ENCODE results near the gene LRPAP1.

LRPAP1 gene

DNA sequence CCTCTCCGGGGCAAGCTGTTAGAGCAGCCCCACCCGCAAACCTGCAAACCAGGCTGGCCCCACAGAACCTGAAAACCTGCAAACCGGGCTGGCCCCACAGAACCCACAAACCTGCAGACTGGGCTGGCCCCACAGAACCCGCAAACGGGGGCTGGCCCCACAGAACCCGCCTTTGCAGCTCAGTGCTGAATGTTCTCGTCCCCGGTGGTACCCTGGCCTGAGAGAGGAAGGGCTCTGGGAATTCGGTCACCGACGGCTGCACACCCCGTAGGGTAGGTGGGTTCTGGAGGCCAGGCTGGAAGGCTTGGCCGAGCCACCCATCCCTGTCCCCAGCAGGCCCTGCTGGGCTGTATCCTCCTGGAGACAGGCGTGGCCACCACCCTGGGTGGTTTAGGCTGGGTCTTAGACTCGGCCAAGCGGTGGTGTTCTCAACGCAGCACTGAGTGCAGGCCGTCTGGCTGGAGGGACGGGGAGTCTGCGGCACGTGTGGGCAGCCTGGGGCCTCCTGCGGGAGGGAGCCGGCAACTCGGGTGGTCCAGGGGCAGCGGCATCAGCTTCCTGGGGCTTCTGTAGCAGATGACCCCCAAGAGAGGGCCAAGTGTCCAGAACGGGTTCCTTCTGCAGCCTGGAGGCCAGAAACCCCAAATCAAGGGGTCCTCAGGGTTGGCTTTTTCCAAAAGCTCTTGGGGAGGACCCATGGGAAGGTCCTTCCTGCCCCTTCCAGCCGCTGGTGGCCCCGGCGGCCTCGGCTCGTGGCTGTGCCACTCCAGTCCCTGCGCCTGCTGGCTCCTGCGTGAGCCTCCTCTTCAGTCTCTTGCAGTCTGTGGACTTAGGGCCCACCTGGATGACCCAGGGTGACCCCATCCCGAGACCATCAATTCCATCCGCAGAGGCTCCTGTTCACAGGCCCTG is 53.5 kb downstream of the LRPAP1 start:
- Histone ChIP-seq H3K9ac (ENCODE audit: low read length) (no peak overlapping the region), H2AK5ac (ENCODE audit: low read length, severe bottlenecking) (peak overlapping the region; percentile 31), H2BK5ac (ENCODE audit: low read depth, low read length, poor library complexity, severe bottlenecking) (no peak overlapping the region), H3K4me3 (ENCODE audit: insufficient read depth in 1 of 2, low read depth in 1 of 2, low read length in 2 of 2) (no peak overlapping the region), H3K4ac (ENCODE audit: low read depth in 1 of 2, low read length in 2 of 2) (no peak overlapping the region), H2BK12ac (ENCODE audit: low read length in 2 of 2) (no peak overlapping the region), H3K4me1 (ENCODE audit: control insufficient read depth, insufficient read depth, low read depth, low read length) (peaks cover 43% of the 10 kb centered on the region), H3K79me1 (replicated peaks; ENCODE audit: low read length, poor library complexity, severe bottlenecking) (no peaks in the 10 kb centered on the region), H3K27ac (ENCODE audit: low read length, poor library complexity, severe bottlenecking) (no peak overlapping the region), H3K9me3 (ENCODE audit: control insufficient read depth, low read length) (no peaks in the 10 kb centered on the region), H3K18ac (ENCODE audit: low read depth in 1 of 2, low read length in 2 of 2) (no peak overlapping the region), H2AFZ (ENCODE audit: low read depth, low read length) (no peak overlapping the region), H3K14ac (ENCODE audit: low read length in 2 of 2) (no peak overlapping the region), H3K4me2 (ENCODE audit: low read length, poor library complexity, severe bottlenecking) (no peak overlapping the region), H2BK120ac (ENCODE audit: low read depth, low read length) (no peak overlapping the region), H4K8ac (ENCODE audit: low read length) (no peak overlapping the region), H3K27me3 (ENCODE audit: control insufficient read depth in 1 of 2, insufficient read depth in 1 of 2, low read length in 2 of 2) (peaks cover 12 to 71% of the 10 kb centered on the region in 2 experiments), H3K36me3 (ENCODE audit: control insufficient read depth in 1 of 2, insufficient read depth in 2 of 2, low read depth in 1 of 2, low read length in 2 of 2) (no peaks in the 10 kb centered on the region), H3K23ac (ENCODE audit: low read length in 2 of 2) (no peak overlapping the region), H4K91ac (ENCODE audit: low read length) (no peak overlapping the region), H2BK15ac (ENCODE audit: low read depth, poor library complexity, severe bottlenecking) (no peak overlapping the region)
- 83% methylated on average over 35 of the region's 35 CpGs for WGBS
- no peak for DNase-seq

DNA sequence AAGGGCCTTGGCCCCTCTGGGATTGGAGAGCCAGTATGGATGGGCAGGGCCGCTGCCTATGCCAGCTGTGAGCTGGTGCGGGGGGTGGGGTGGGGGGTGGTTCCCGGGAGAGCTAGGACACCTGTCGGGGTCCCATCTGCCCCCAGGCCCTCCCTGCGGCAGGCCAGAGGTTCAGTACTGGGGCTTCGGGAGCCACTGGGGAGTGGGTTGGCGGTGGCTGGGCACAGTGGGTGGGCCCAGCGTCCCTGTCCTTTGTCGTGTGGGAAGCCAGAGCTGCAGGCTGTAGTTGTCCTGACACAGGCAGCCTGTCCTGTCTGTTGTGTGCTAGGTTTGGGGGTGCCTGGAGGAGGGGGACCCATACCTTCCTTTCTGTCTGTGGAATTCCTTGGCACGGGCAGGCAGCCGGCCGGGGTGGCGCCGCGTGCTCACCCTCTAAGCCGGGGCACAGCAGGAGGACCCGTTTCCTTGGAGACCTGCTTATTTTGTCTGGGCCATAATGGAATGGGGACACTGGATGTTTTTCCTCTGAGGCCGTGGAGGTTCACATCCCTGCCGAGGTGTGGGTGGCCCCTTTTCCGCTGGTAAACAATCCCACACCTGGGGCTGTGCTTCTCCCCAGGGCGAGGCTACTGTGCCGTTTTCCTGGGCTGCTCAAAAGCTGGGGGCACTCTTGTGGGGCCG is 54.3 kb downstream of the LRPAP1 start:
- H4K91ac ChIP-seq (ENCODE audit: low read length) = no peak overlapping the region
- 80% methylated on average over 22 of the region's 23 CpGs for WGBS

DNA sequence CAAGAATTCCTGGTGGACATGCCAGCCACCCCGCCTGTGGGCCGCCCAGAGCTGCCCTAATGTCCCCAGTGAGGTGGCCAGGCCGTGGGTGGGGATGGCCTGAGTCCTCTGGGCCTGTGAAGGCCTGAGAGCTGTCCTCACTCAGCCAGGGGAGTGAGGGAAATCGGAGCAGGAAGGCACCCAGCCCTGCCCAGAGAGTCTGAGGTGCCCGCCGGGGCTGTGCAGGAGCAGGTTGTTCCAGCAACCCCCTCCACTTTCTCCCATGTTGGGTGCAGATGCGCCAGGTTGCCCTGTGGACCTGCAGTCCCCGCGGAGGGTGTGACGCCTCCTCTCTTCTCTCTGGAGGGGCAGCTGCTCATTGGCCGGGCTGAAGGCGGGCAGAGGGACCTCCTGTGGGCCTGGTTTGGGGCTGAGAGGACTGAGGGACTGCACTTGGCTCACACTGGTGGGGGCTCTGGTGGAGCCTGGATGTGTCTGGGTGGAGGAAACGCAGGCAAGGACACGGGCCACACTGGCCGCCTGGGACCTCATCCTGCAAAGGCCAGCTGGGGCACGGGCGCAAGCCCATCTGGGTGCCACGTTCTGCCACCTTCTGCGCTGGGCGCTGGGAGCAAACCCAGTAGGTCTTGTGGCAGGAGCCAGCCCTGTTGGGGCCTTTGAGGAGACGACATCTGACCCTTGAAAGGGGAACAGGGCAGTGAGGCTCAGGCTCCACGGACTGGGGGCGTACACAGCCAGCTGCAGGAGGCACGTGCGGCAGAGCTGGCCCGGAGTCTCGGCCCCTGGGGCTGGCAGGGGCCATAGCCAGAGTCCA is 55.1 kb downstream of the LRPAP1 start:
- H3K79me1 ChIP-seq (replicated peaks; ENCODE audit: low read length, poor library complexity, severe bottlenecking) = no peaks in the 10 kb centered on the region
- H3K4me3 ChIP-seq (ENCODE audit: insufficient read depth in 1 of 2, low read depth in 1 of 2, low read length in 2 of 2) = no peak overlapping the region
- H3K27ac ChIP-seq (ENCODE audit: low read length, poor library complexity, severe bottlenecking) = no peak overlapping the region
- no peak overlapping the region for H3K9ac ChIP-seq (ENCODE audit: low read length)
- peaks cover 34% of the 10 kb centered on the region for H3K4me1 ChIP-seq (ENCODE audit: control insufficient read depth, insufficient read depth, low read depth, low read length)
- H2BK12ac ChIP-seq (ENCODE audit: low read length in 2 of 2) = no peak overlapping the region
- H4K8ac ChIP-seq (ENCODE audit: low read length) = no peak overlapping the region
- H3K36me3 ChIP-seq (ENCODE audit: control insufficient read depth in 1 of 2, insufficient read depth in 2 of 2, low read depth in 1 of 2, low read length in 2 of 2) = no peaks in the 10 kb centered on the region
- peak overlapping the region; percentile 5 for H4K91ac ChIP-seq (ENCODE audit: low read length)
- no peak overlapping the region for H3K4ac ChIP-seq (ENCODE audit: low read depth in 1 of 2, low read length in 2 of 2)
- H3K9me3 ChIP-seq (ENCODE audit: control insufficient read depth, low read length) = no peaks in the 10 kb centered on the region
- H3K18ac ChIP-seq (ENCODE audit: low read depth in 1 of 2, low read length in 2 of 2) = no peak overlapping the region
- no peak overlapping the region for H3K23ac ChIP-seq (ENCODE audit: low read length in 2 of 2)
- no peak overlapping the region for H2AFZ ChIP-seq (ENCODE audit: low read depth, low read length)
- H2BK5ac ChIP-seq (ENCODE audit: low read depth, low read length, poor library complexity, severe bottlenecking) = no peak overlapping the region
- no peak overlapping the region for H3K14ac ChIP-seq (ENCODE audit: low read length in 2 of 2)
- H2AK5ac ChIP-seq (ENCODE audit: low read length, severe bottlenecking) = no peak overlapping the region
- no peak overlapping the region for H2BK15ac ChIP-seq (ENCODE audit: low read depth, poor library complexity, severe bottlenecking)
- H2BK120ac ChIP-seq (ENCODE audit: low read depth, low read length) = no peak overlapping the region
- WGBS = 82% methylated on average over 25 of the region's 27 CpGs
- peaks cover 14 to 64% of the 10 kb centered on the region in 2 experiments for H3K27me3 ChIP-seq (ENCODE audit: control insufficient read depth in 1 of 2, insufficient read depth in 1 of 2, low read length in 2 of 2)
- no peak overlapping the region for H3K4me2 ChIP-seq (ENCODE audit: low read length, poor library complexity, severe bottlenecking)
- no peak for DNase-seq

More for the DNA sequence above, 54.3 kb downstream of the LRPAP1 start:
- Histone ChIP-seq H2AFZ (ENCODE audit: low read depth, low read length) (no peak overlapping the region), H3K14ac (ENCODE audit: low read length in 2 of 2) (no peak overlapping the region), H2BK120ac (ENCODE audit: low read depth, low read length) (no peak overlapping the region), H3K4ac (ENCODE audit: low read depth in 1 of 2, low read length in 2 of 2) (no peak overlapping the region), H3K4me1 (ENCODE audit: control insufficient read depth, insufficient read depth, low read depth, low read length) (peaks cover 37% of the 10 kb centered on the region), H2BK15ac (ENCODE audit: low read depth, poor library complexity, severe bottlenecking) (no peak overlapping the region), H3K9ac (ENCODE audit: low read length) (no peak overlapping the region), H3K36me3 (ENCODE audit: control insufficient read depth in 1 of 2, insufficient read depth in 2 of 2, low read depth in 1 of 2, low read length in 2 of 2) (no peaks in the 10 kb centered on the region), H3K23ac (ENCODE audit: low read length in 2 of 2) (no peak overlapping the region), H3K9me3 (ENCODE audit: control insufficient read depth, low read length) (no peaks in the 10 kb centered on the region), H2AK5ac (ENCODE audit: low read length, severe bottlenecking) (no peak overlapping the region), H3K4me2 (ENCODE audit: low read length, poor library complexity, severe bottlenecking) (no peak overlapping the region), H3K27me3 (ENCODE audit: control insufficient read depth in 1 of 2, insufficient read depth in 1 of 2, low read length in 2 of 2) (peaks cover 14 to 69% of the 10 kb centered on the region in 2 experiments), H2BK5ac (ENCODE audit: low read depth, low read length, poor library complexity, severe bottlenecking) (no peak overlapping the region), H3K27ac (ENCODE audit: low read length, poor library complexity, severe bottlenecking) (no peak overlapping the region), H3K79me1 (replicated peaks; ENCODE audit: low read length, poor library complexity, severe bottlenecking) (no peaks in the 10 kb centered on the region), H4K8ac (ENCODE audit: low read length) (no peak overlapping the region), H2BK12ac (ENCODE audit: low read length in 2 of 2) (no peak overlapping the region), H3K18ac (ENCODE audit: low read depth in 1 of 2, low read length in 2 of 2) (no peak overlapping the region), H3K4me3 (ENCODE audit: insufficient read depth in 1 of 2, low read depth in 1 of 2, low read length in 2 of 2) (no peak overlapping the region)
- DNase-seq = no peak

All from mesenchymal stem cell (in vitro differentiated cells and primary cell).